Measurements from ENCODE around the gene NCOA1. TPM values are rescaled to one million over a fixed set of nuclear protein-coding genes. Genes with fewer than 3 reads are reported as not detected.
A peak's percentile ranks its signal among the peaks of the same experiment; 100 is the strongest.
"Not testable (repeated sequence)": the region's sequence is repeated elsewhere in the genome, so short reads cannot be mapped to it uniquely, and the experiment has no call there.

NCOA1 gene
- total RNA-seq, 1 donor from 2014 or later = 20.1 TPM

- H3K9me3 Mint-ChIP-seq = no peaks in the 10 kb centered on the region
- no peak overlapping the region for H3K4me3 Mint-ChIP-seq
- no peaks in the 10 kb centered on the region for H3K36me3 Mint-ChIP-seq (ENCODE audit: low read depth)
- TF ChIP-seq CTCF (conservative IDR thresholded peaks at IDR 0.05) = no peak
- H3K4me1 Mint-ChIP-seq = peaks cover 22% of the 10 kb centered on the region
- DNase-seq (ENCODE audit: low read depth, low spot score) = no peak
- peaks cover 15% of the 10 kb centered on the region for H3K27me3 Mint-ChIP-seq (ENCODE audit: low read depth)
- peak overlapping the region; percentile 72 for H3K27ac Mint-ChIP-seq (ENCODE audit: unreplicated experiment)
These were observed 31.6 kb upstream of the NCOA1 start for GRCh38 chr2:24459224-24460161.

- no peak overlapping the region for H3K4me3 Mint-ChIP-seq
- peaks cover 22% of the 10 kb centered on the region for H3K4me1 Mint-ChIP-seq
- TF ChIP-seq CTCF (conservative IDR thresholded peaks at IDR 0.05) = no peak
- H3K36me3 Mint-ChIP-seq (ENCODE audit: low read depth) = no peaks in the 10 kb centered on the region
- no peak for DNase-seq (ENCODE audit: low read depth, low spot score)
- no peak overlapping the region for H3K27ac Mint-ChIP-seq (ENCODE audit: unreplicated experiment)
- no peaks in the 10 kb centered on the region for H3K9me3 Mint-ChIP-seq
- peaks cover 10% of the 10 kb centered on the region for H3K27me3 Mint-ChIP-seq (ENCODE audit: low read depth)
These were observed 29.4 kb upstream of the NCOA1 start for GRCh38 chr2:24461685-24462084.

- Mint-ChIP-seq H3K4me3 (no peak overlapping the region), H3K4me1 (peaks cover 27% of the 10 kb centered on the region), H3K36me3 (ENCODE audit: low read depth) (no peaks in the 10 kb centered on the region), H3K27me3 (ENCODE audit: low read depth) (no peaks in the 10 kb centered on the region), H3K9me3 (no peaks in the 10 kb centered on the region), H3K27ac (ENCODE audit: unreplicated experiment) (no peak overlapping the region)
- TF ChIP-seq CTCF (conservative IDR thresholded peaks at IDR 0.05) = no peak
- DNase-seq (ENCODE audit: low read depth, low spot score) = no peak
These were observed 27.8 kb upstream of the NCOA1 start for GRCh38 chr2:24463271-24463670.

- DNase-seq (ENCODE audit: low read depth, low spot score) = no peak
- no peak for TF ChIP-seq CTCF (conservative IDR thresholded peaks at IDR 0.05)
- Mint-ChIP-seq H3K27ac (ENCODE audit: unreplicated experiment) (no peak overlapping the region), H3K27me3 (ENCODE audit: low read depth) (no peaks in the 10 kb centered on the region), H3K36me3 (ENCODE audit: low read depth) (no peaks in the 10 kb centered on the region), H3K4me3 (no peak overlapping the region), H3K4me1 (peaks cover 5% of the 10 kb centered on the region), H3K9me3 (no peaks in the 10 kb centered on the region)
These were observed 23.9 kb upstream of the NCOA1 start for GRCh38 chr2:24466871-24467870.

- H3K27me3 Mint-ChIP-seq (ENCODE audit: low read depth); H3K4me1 Mint-ChIP-seq; H3K27ac Mint-ChIP-seq (ENCODE audit: unreplicated experiment); DNase-seq (ENCODE audit: low read depth, low spot score); H3K4me3 Mint-ChIP-seq; H3K9me3 Mint-ChIP-seq; H3K36me3 Mint-ChIP-seq (ENCODE audit: low read depth): not testable (repeated sequence)
These were observed 22.6 kb upstream of the NCOA1 start for GRCh38 chr2:24468453-24468852.

Measured in neural crest cell (in vitro differentiated cells).